ENCODE measurements around the gene CLASP1. TPM values are rescaled to one million over a fixed set of nuclear protein-coding genes. Genes with fewer than 3 reads are reported as not detected.
"Not testable (repeated sequence)": the region's sequence is repeated elsewhere in the genome, so short reads cannot be mapped to it uniquely, and the experiment has no call there.

Gene CLASP1
- total and polyA plus RNA-seq, 4 donors = 7.5 to 50.0 (median 21.9) TPM

GRCh38 chr2:121319941-121320340, 329.3 kb downstream of the CLASP1 start:
- H3K9ac ChIP-seq (ENCODE audit: low read depth in 1 of 2, low read length in 2 of 2) = no peak overlapping the region
- H3K4me3 ChIP-seq (ENCODE audit: low read depth in 1 of 3, low read length in 3 of 3) = no peak overlapping the region
- H3K4me1 ChIP-seq (ENCODE audit: control insufficient read depth in 4 of 4, insufficient read depth in 4 of 4, low read length in 3 of 4) = no peaks in the 10 kb centered on the region
- no peaks in the 10 kb centered on the region for H3K36me3 ChIP-seq (ENCODE audit: control insufficient read depth in 4 of 4, insufficient read depth in 3 of 4, low read depth in 1 of 4, low read length in 3 of 4)
- peak; percentile 64 to 67 for TF ChIP-seq HNF4A (conservative IDR thresholded peaks at IDR 0.05)
- TF ChIP-seq, protein P1, sequence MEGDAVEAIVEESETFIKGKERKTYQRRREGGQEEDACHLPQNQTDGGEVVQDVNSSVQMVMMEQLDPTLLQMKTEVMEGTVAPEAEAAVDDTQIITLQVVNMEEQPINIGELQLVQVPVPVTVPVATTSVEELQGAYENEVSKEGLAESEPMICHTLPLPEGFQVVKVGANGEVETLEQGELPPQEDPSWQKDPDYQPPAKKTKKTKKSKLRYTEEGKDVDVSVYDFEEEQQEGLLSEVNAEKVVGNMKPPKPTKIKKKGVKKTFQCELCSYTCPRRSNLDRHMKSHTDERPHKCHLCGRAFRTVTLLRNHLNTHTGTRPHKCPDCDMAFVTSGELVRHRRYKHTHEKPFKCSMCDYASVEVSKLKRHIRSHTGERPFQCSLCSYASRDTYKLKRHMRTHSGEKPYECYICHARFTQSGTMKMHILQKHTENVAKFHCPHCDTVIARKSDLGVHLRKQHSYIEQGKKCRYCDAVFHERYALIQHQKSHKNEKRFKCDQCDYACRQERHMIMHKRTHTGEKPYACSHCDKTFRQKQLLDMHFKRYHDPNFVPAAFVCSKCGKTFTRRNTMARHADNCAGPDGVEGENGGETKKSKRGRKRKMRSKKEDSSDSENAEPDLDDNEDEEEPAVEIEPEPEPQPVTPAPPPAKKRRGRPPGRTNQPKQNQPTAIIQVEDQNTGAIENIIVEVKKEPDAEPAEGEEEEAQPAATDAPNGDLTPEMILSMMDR (IDR thresholded peaks at IDR 0.05; ENCODE audit: low read depth, low read length, missing input control) = no peak
- H3K9me3 ChIP-seq (ENCODE audit: control insufficient read depth in 4 of 4, low read length in 3 of 4) = no peaks in the 10 kb centered on the region
- no peak for DNase-seq (ENCODE audit: low spot score)
- WGBS = 67% methylated on average over 3 of the region's 3 CpGs
- no peaks in the 10 kb centered on the region for H3K27me3 ChIP-seq (ENCODE audit: control insufficient read depth in 4 of 4, insufficient read depth in 4 of 4, low read length in 3 of 4)
- H3K27ac ChIP-seq (ENCODE audit: low read depth in 1 of 2, low read length in 2 of 2) = no peak overlapping the region

GRCh38 chr2:121316986-121317385, 332.3 kb downstream of the CLASP1 start:
- H3K27me3 ChIP-seq (ENCODE audit: control insufficient read depth in 4 of 4, insufficient read depth in 4 of 4, low read length in 3 of 4) = no peaks in the 10 kb centered on the region
- 86% methylated on average over 7 of the region's 7 CpGs for WGBS
- H3K9ac ChIP-seq (ENCODE audit: low read depth in 1 of 2, low read length in 2 of 2) = no peak overlapping the region
- H3K9me3 ChIP-seq (ENCODE audit: control insufficient read depth in 4 of 4, low read length in 3 of 4) = no peaks in the 10 kb centered on the region
- no peaks in the 10 kb centered on the region for H3K36me3 ChIP-seq (ENCODE audit: control insufficient read depth in 4 of 4, insufficient read depth in 3 of 4, low read depth in 1 of 4, low read length in 3 of 4)
- TF ChIP-seq GABPA (IDR thresholded peaks at IDR 0.05 in 1 of 2, conservative IDR thresholded peaks at IDR 0.05 in 1 of 2) (no peak), ZBTB33 (IDR thresholded peaks at IDR 0.05) (no peak), SP1 (IDR thresholded peaks at IDR 0.05) (no peak), NR2F2 (IDR thresholded peaks at IDR 0.05) (no peak), YY1 (IDR thresholded peaks at IDR 0.05) (no peak), HNF4G (IDR thresholded peaks at IDR 0.05) (no peak)
- TF ChIP-seq, protein P1 (IDR thresholded peaks at IDR 0.05; ENCODE audit: low read depth, low read length, missing input control) = no peak
- no peaks in the 10 kb centered on the region for H3K4me1 ChIP-seq (ENCODE audit: control insufficient read depth in 4 of 4, insufficient read depth in 4 of 4, low read length in 3 of 4)
- no peak overlapping the region for H3K4me3 ChIP-seq (ENCODE audit: low read depth in 1 of 3, low read length in 3 of 3)
- no peak for DNase-seq (ENCODE audit: low spot score)
- H3K27ac ChIP-seq (ENCODE audit: low read depth in 1 of 2, low read length in 2 of 2) = no peak overlapping the region

- H3K4me3 ChIP-seq (ENCODE audit: low read depth in 1 of 3, low read length in 3 of 3); H3K36me3 ChIP-seq (ENCODE audit: control insufficient read depth in 4 of 4, insufficient read depth in 3 of 4, low read depth in 1 of 4, low read length in 3 of 4); H3K4me1 ChIP-seq (ENCODE audit: control insufficient read depth in 4 of 4, insufficient read depth in 4 of 4, low read length in 3 of 4); H3K9me3 ChIP-seq (ENCODE audit: control insufficient read depth in 4 of 4, low read length in 3 of 4); DNase-seq (ENCODE audit: low spot score); H3K27me3 ChIP-seq (ENCODE audit: control insufficient read depth in 4 of 4, insufficient read depth in 4 of 4, low read length in 3 of 4); H3K27ac ChIP-seq (ENCODE audit: low read depth in 1 of 2, low read length in 2 of 2); H3K9ac ChIP-seq (ENCODE audit: low read depth in 1 of 2, low read length in 2 of 2): not testable (repeated sequence)
- 88% methylated on average over 15 of the region's 15 CpGs for WGBS
Measured at GRCh38 chr2:121313701-121314100, 335.6 kb downstream of the CLASP1 start.
